Suprapubic skin (tissue), 3 donors: ENCODE results near the gene AKAP13.
"Not testable (repeated sequence)": the region's sequence is repeated elsewhere in the genome, so short reads cannot be mapped to it uniquely, and the experiment has no call there.

ENCODE experiments used
- EP300 ChIP-seq: sonication (generic); formaldehyde crosslinking; IDR thresholded peaks from one replicate; pipeline ENCODE4 v1.6.1; 2017; ENCODE audit warnings: antibody characterized with exemption
- TF ChIP-seq, protein P1 (sequence below), 2 donors: fragments of 200-600 bp in 1 of 2; fragments of 450-650 bp in 1 of 2; sonication (generic) in 1 of 2; IDR thresholded peaks; one replicate each; pipeline ENCODE4 v1.5.1; 2016 to 2019; ENCODE audit warnings: antibody characterized with exemption in 2 of 2, mild to moderate bottlenecking in 1 of 2, moderate library complexity in 1 of 2

DNA sequence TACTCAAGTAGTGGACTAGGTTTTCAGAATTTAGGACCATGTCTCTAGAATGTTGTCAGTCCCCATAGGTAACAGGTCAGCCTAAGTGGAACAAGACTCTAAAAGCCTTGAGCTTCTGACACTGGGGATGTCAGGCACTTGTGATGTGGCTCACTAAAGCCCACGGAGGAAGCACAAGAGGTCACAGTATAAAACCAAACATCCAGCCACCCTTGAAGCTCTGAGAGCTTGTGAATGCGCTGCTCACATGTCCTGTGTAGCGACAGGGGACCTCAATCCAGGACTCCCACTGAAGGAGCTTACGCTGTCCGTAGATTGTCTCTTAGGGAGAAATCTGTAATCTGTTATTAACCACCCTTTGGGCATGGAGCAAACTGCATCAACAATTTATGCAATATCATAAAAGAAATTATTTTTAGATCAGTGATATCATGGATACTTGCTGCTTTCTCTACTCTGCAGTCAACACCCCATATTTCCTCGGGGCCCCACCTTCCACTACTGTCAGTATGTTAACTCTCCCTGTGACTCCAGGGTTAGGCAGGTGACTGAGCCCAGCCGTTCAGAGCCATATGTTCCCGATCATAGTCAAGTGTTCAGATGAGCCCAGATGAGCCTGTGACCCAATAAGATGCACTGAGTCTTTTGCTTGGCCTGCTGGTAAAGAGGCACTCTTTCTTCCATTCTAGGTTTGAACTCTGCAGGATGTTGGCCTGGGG lies 32.2 kb upstream of the AKAP13 start:
- TF ChIP-seq, protein P1, sequence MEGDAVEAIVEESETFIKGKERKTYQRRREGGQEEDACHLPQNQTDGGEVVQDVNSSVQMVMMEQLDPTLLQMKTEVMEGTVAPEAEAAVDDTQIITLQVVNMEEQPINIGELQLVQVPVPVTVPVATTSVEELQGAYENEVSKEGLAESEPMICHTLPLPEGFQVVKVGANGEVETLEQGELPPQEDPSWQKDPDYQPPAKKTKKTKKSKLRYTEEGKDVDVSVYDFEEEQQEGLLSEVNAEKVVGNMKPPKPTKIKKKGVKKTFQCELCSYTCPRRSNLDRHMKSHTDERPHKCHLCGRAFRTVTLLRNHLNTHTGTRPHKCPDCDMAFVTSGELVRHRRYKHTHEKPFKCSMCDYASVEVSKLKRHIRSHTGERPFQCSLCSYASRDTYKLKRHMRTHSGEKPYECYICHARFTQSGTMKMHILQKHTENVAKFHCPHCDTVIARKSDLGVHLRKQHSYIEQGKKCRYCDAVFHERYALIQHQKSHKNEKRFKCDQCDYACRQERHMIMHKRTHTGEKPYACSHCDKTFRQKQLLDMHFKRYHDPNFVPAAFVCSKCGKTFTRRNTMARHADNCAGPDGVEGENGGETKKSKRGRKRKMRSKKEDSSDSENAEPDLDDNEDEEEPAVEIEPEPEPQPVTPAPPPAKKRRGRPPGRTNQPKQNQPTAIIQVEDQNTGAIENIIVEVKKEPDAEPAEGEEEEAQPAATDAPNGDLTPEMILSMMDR (IDR thresholded peaks at IDR 0.05), result not testable (repeated sequence)
- not testable (repeated sequence) for TF ChIP-seq EP300
